PFSK-1 (cell line): ENCODE data around the gene PRDM16.

Experiments used
- FOXP2 ChIP-seq: optimal IDR thresholded peaks from 2 replicates; pipeline ENCODE3; 2011; ENCODE audit warnings: borderline replicate concordance, control low read depth, inconsistent platforms; ENCODE audit not compliant: insufficient read depth; ENCODE audit errors: extremely low read length, extremely low read depth
- POLR2AphosphoS5 ChIP-seq: IDR thresholded peaks from 2 replicates; pipeline ENCODE4 v1.6.1; 2012; ENCODE audit warnings: low read depth, mild to moderate bottlenecking, control low read depth, low read length, moderate library complexity
- SIN3A ChIP-seq: IDR thresholded peaks from 2 replicates; pipeline ENCODE4 v1.6.1; 2012; ENCODE audit warnings: mild to moderate bottlenecking, low read length, moderate library complexity, borderline replicate concordance; ENCODE audit not compliant: insufficient read depth
- TAF1 ChIP-seq: IDR thresholded peaks from 2 replicates; pipeline ENCODE4 v1.6.1; 2012; ENCODE audit warnings: low read length, control low read depth, borderline replicate concordance; ENCODE audit not compliant: insufficient read depth
- TF ChIP-seq, protein P1 (sequence below), 2 experiments: IDR thresholded peaks; 2 replicates each; pipeline versions ENCODE4 v1.6.1 to v1.8.0; 2011 to 2012; ENCODE audit warnings: low read depth in 2 of 2, low read length in 2 of 2, control low read depth in 1 of 2, inconsistent platforms in 1 of 2, mild to moderate bottlenecking in 1 of 2, moderate library complexity in 1 of 2; ENCODE audit not compliant: insufficient read depth in 1 of 2

Gene PRDM16

DNA sequence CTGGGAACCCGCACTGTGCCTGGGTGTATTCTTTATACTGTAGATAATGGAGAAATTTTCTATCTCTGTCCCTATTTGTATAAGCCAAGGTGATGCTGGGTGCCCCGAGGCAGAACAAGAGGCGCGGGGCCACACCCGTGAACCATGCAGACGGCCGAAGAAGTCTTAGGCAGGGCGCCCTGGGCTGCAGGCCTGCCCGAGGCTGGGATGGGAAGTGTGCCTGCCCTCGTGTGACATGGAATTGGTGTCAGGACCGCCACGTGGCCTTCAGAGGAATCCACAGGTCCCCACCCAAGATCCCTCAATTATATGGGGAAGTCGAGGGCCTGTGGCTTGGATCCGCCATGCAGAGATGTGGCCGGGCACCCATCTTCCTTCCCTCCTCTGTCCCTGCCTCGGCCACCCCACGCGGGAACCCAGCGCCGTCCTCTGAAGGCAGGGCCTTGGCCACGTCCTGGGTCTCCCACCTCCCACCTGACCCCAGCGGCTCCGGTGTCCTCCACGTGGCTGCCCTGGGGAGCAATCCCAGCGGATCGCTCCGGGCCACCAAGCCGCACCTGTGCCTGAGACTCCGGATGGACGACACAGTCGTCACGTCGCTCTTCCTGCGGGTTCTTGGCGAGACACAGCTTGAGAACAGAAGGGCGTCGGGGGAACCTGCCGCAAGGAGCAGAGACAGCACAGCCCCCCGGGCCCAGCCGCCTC, 365.6 kb downstream of the PRDM16 start:
- TF ChIP-seq TAF1 = no peak
- TF ChIP-seq, protein P1, sequence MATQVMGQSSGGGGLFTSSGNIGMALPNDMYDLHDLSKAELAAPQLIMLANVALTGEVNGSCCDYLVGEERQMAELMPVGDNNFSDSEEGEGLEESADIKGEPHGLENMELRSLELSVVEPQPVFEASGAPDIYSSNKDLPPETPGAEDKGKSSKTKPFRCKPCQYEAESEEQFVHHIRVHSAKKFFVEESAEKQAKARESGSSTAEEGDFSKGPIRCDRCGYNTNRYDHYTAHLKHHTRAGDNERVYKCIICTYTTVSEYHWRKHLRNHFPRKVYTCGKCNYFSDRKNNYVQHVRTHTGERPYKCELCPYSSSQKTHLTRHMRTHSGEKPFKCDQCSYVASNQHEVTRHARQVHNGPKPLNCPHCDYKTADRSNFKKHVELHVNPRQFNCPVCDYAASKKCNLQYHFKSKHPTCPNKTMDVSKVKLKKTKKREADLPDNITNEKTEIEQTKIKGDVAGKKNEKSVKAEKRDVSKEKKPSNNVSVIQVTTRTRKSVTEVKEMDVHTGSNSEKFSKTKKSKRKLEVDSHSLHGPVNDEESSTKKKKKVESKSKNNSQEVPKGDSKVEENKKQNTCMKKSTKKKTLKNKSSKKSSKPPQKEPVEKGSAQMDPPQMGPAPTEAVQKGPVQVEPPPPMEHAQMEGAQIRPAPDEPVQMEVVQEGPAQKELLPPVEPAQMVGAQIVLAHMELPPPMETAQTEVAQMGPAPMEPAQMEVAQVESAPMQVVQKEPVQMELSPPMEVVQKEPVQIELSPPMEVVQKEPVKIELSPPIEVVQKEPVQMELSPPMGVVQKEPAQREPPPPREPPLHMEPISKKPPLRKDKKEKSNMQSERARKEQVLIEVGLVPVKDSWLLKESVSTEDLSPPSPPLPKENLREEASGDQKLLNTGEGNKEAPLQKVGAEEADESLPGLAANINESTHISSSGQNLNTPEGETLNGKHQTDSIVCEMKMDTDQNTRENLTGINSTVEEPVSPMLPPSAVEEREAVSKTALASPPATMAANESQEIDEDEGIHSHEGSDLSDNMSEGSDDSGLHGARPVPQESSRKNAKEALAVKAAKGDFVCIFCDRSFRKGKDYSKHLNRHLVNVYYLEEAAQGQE (IDR thresholded peaks at IDR 0.05; ENCODE audit: insufficient read depth in 1 of 2, low read depth in 2 of 2, low read length in 2 of 2) = no peak
- TF ChIP-seq FOXP2 = no peak
- no peak for TF ChIP-seq SIN3A
- no peak for TF ChIP-seq POLR2AphosphoS5

DNA sequence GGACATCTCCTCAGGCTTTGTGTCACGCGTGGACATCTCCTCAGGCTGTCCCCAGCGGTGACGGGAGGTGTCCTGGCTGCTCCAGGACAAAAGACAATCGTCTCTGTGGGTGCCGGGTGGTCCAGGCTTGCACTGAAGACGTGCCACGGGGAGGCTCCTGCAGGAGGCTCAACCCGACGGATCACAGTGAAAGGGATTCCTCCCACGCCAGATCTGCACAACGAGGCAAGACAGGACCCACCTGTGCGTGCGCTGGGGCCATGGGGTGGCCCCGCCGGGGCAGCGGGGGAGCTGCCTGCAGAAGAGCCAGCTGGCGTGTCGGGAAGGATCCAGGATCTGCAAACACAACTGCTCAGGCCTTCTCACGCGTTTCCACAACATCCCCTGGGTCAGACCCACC, 366.7 kb downstream of the PRDM16 start:
- no peak for TF ChIP-seq POLR2AphosphoS5
- TF ChIP-seq SIN3A = no peak
- TF ChIP-seq TAF1 = no peak
- TF ChIP-seq, protein P1 (IDR thresholded peaks at IDR 0.05; ENCODE audit: insufficient read depth in 1 of 2, low read depth in 2 of 2, low read length in 2 of 2) = no peak
- TF ChIP-seq FOXP2 = no peak

DNA sequence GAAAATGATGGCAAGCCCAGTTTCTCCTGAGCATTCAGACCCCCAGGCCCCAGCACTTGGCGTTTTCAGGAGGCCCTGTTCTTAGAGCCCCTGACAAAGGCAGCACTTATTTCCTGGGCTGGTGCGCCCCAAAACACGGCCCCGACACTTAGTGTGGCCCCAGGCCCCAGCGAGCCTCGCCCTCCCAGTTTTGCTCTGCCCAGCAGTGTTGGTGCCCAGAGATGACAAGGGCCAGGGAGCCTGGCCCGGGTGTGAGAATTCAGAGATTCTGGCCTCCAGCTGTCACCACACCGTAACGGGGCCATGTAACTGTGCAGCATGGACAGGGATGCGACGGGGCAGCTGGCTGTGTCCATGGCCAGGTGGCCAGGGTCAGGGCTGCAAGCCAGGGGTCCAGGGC, 367.4 kb downstream of the PRDM16 start:
- no peak for TF ChIP-seq POLR2AphosphoS5
- no peak for TF ChIP-seq TAF1
- TF ChIP-seq FOXP2 = no peak
- TF ChIP-seq, protein P1 (IDR thresholded peaks at IDR 0.05; ENCODE audit: insufficient read depth in 1 of 2, low read depth in 2 of 2, low read length in 2 of 2) = no peak
- TF ChIP-seq SIN3A = no peak

DNA sequence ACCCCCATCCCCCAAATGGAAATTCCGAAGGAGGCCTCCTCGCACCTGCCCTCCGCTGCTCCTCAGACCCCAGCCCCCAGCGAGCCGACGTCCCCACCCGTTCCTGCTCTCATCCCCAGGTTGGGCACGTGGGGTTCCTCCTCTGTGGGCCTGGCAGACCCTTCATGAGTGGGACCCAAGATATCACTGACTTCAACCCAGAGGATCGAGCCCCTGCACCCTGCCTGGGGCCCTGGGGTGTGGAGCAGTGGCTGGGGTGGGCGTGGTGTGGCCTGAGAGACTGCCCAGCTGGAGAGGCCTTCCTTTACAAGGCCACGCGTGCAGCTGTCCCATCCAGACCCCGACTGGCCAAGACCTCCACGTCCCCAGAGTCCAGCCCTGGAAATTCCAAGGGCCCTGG, 367.9 kb downstream of the PRDM16 start:
- no peak for TF ChIP-seq POLR2AphosphoS5

DNA sequence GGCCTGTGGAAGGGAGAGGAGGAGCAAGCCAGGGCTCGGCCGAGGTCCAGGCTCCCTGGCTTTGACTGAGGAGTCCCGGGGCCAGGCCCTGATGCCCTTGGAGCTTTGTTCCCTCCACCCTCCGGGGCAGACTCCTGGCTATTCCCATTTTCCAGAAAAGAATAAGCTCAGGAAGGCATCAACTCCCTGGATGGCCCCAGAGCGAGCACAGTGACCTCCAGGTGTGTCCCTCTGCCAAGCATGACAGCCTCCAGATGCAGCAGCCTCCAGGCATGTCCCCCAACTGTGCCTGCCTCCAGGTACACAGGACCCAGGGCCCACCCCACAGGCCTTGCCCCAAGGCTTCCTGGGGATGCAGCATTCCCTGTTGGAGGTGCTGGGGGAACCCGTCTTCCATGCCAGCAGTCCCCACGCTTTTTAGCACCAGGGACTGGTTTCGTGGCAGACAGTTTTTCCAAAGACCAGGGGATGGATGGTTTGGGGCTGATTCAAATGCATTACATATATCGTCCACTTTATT, 369.7 kb downstream of the PRDM16 start:
- TF ChIP-seq SIN3A (no peak), TAF1 (no peak), FOXP2 (no peak), POLR2AphosphoS5 (no peak)
- TF ChIP-seq, protein P1 (IDR thresholded peaks at IDR 0.05; ENCODE audit: insufficient read depth in 1 of 2, low read depth in 2 of 2, low read length in 2 of 2) = no peak
